ENCODE data around the gene ZNF586. TPM values are rescaled to one million over a fixed set of nuclear protein-coding genes. Genes with fewer than 3 reads are reported as not detected.
A peak's percentile ranks its signal among the peaks of the same experiment; 100 is the strongest.

ZNF586 gene
- total RNA-seq, 1 donor from 2014 or later = 10.9 TPM

- Histone ChIP-seq H3K36me3 (ENCODE audit: control insufficient read depth, insufficient read depth, low read length) (peaks cover 4% of the 10 kb centered on the region), H3K27me3 (ENCODE audit: control insufficient read depth, insufficient read depth, low read length) (no peaks in the 10 kb centered on the region), H3K4me3 (ENCODE audit: low read depth, low read length) (peak overlapping the region; percentile 89)
- DNase-seq (ENCODE audit: low read depth) = no peak
- TF ChIP-seq, protein P1, sequence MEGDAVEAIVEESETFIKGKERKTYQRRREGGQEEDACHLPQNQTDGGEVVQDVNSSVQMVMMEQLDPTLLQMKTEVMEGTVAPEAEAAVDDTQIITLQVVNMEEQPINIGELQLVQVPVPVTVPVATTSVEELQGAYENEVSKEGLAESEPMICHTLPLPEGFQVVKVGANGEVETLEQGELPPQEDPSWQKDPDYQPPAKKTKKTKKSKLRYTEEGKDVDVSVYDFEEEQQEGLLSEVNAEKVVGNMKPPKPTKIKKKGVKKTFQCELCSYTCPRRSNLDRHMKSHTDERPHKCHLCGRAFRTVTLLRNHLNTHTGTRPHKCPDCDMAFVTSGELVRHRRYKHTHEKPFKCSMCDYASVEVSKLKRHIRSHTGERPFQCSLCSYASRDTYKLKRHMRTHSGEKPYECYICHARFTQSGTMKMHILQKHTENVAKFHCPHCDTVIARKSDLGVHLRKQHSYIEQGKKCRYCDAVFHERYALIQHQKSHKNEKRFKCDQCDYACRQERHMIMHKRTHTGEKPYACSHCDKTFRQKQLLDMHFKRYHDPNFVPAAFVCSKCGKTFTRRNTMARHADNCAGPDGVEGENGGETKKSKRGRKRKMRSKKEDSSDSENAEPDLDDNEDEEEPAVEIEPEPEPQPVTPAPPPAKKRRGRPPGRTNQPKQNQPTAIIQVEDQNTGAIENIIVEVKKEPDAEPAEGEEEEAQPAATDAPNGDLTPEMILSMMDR (IDR thresholded peaks at IDR 0.05; ENCODE audit: insufficient read depth, low read length, poor library complexity, severe bottlenecking) = no peak
Measured at GRCh38 chr19:57747472-57747807, 22.0 kb upstream of the ZNF586 start.

DNA sequence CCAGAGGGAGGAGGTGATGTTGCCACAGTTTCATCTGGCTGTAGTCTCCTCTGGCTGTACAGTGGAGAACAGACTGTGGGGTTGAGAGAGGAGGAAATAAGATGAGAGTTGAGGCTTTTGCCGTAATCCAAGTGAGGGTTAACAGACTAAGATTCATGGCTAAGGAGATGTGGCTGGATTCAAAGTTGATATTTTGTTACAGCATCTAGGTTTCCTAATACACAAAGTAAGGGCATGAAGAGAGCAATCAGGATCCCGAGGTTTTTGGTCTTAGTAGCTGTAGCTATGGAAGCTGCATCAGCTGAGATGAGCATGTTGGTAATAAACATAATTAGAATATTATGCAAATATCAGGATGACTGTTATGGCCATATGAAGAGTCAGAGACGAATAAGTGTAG lies 21.4 kb upstream of the ZNF586 start:
- TF ChIP-seq, protein P1 (IDR thresholded peaks at IDR 0.05; ENCODE audit: insufficient read depth, low read length, poor library complexity, severe bottlenecking) = no peak
- Histone ChIP-seq H3K36me3 (ENCODE audit: control insufficient read depth, insufficient read depth, low read length) (peaks cover 9% of the 10 kb centered on the region), H3K4me3 (ENCODE audit: low read depth, low read length) (no peak overlapping the region), H3K27me3 (ENCODE audit: control insufficient read depth, insufficient read depth, low read length) (no peaks in the 10 kb centered on the region)
- DNase-seq (ENCODE audit: low read depth) = no peak

- TF ChIP-seq, protein P1 (IDR thresholded peaks at IDR 0.05; ENCODE audit: insufficient read depth, low read length, poor library complexity, severe bottlenecking) = no peak
- Histone ChIP-seq H3K36me3 (ENCODE audit: control insufficient read depth, insufficient read depth, low read length) (peaks cover 12% of the 10 kb centered on the region), H3K4me3 (ENCODE audit: low read depth, low read length) (no peak overlapping the region), H3K27me3 (ENCODE audit: control insufficient read depth, insufficient read depth, low read length) (no peaks in the 10 kb centered on the region)
- no peak for DNase-seq (ENCODE audit: low read depth)
Measured at GRCh38 chr19:57754091-57754673, 15.3 kb upstream of the ZNF586 start.

- H3K4me3 ChIP-seq (ENCODE audit: low read depth, low read length) = no peak overlapping the region
- DNase-seq (ENCODE audit: low read depth) = no peak
- TF ChIP-seq, protein P1 (IDR thresholded peaks at IDR 0.05; ENCODE audit: insufficient read depth, low read length, poor library complexity, severe bottlenecking) = no peak
- H3K27me3 ChIP-seq (ENCODE audit: control insufficient read depth, insufficient read depth, low read length) = no peaks in the 10 kb centered on the region
- peaks cover 15% of the 10 kb centered on the region for H3K36me3 ChIP-seq (ENCODE audit: control insufficient read depth, insufficient read depth, low read length)
Measured at GRCh38 chr19:57755031-57755430, 14.4 kb upstream of the ZNF586 start.

DNA sequence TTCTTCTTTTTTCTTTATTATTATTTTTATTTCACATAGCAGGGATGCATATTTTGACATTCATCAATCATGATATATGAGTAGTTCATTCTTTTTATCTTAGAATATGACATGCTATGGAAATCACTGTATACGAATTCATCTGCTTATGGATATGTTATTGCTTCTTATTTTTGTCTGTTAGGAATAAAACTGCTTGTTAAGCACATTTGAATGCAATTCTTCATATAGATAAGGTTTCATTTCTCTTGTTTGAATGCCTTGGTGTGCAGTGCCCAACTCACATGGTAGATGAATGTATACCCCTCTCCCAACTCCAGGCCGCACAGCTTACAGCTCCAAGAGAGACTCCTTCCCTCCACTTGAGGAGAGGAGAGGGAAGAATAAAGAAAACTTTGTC lies 11.5 kb upstream of the ZNF586 start:
- DNase-seq (ENCODE audit: low read depth) = no peak
- Histone ChIP-seq H3K27me3 (ENCODE audit: control insufficient read depth, insufficient read depth, low read length) (no peaks in the 10 kb centered on the region), H3K36me3 (ENCODE audit: control insufficient read depth, insufficient read depth, low read length) (peaks cover 8% of the 10 kb centered on the region), H3K4me3 (ENCODE audit: low read depth, low read length) (no peak overlapping the region)
- TF ChIP-seq, protein P1 (IDR thresholded peaks at IDR 0.05; ENCODE audit: insufficient read depth, low read length, poor library complexity, severe bottlenecking) = no peak

GRCh38 chr19:57759096-57759495 lies 10.4 kb upstream of the ZNF586 start:
- TF ChIP-seq, protein P1 (IDR thresholded peaks at IDR 0.05; ENCODE audit: insufficient read depth, low read length, poor library complexity, severe bottlenecking) = no peak
- Histone ChIP-seq H3K36me3 (ENCODE audit: control insufficient read depth, insufficient read depth, low read length) (peaks cover 4% of the 10 kb centered on the region), H3K27me3 (ENCODE audit: control insufficient read depth, insufficient read depth, low read length) (no peaks in the 10 kb centered on the region), H3K4me3 (ENCODE audit: low read depth, low read length) (no peak overlapping the region)
- DNase-seq (ENCODE audit: low read depth) = no peak
